ENCODE data around the gene OCA2.

OCA2 gene

GRCh38 chr15:28101983-28102441 lies 2.9 kb upstream of the OCA2 start:
- Histone ChIP-seq H3K4me2 (ENCODE audit: low read length) (no peak overlapping the region), H3K4me3 (ENCODE audit: low read length) (no peak overlapping the region), H3K36me3 (replicated peaks; ENCODE audit: low read depth, low read length) (no peaks in the 10 kb centered on the region), H3K27me3 (ENCODE audit: low read depth, low read length) (no peaks in the 10 kb centered on the region), H3K9ac (ENCODE audit: low read length) (no peak overlapping the region), H4K20me1 (ENCODE audit: insufficient read depth, low read length) (no peaks in the 10 kb centered on the region), H3K27ac (ENCODE audit: low read length) (no peak overlapping the region), H3K9me3 (ENCODE audit: insufficient read depth, low read length) (no peaks in the 10 kb centered on the region), H2AFZ (ENCODE audit: low read depth, low read length) (no peak overlapping the region), H3K4me1 (ENCODE audit: low read length) (no peaks in the 10 kb centered on the region), H3K79me2 (ENCODE audit: low read length) (no peaks in the 10 kb centered on the region)
- TF ChIP-seq EZH2phosphoT487 (IDR thresholded peaks at IDR 0.05; ENCODE audit: low read depth): no peak
- no peak for TF ChIP-seq CTCF (IDR thresholded peaks at IDR 0.05; ENCODE audit: low read depth, low read length)

- Histone ChIP-seq H4K20me1 (ENCODE audit: insufficient read depth, low read length) (no peaks in the 10 kb centered on the region), H3K9me3 (ENCODE audit: insufficient read depth, low read length) (no peaks in the 10 kb centered on the region), H3K27ac (ENCODE audit: low read length) (no peak overlapping the region), H2AFZ (ENCODE audit: low read depth, low read length) (no peak overlapping the region), H3K9ac (ENCODE audit: low read length) (no peak overlapping the region), H3K4me2 (ENCODE audit: low read length) (no peak overlapping the region), H3K4me1 (ENCODE audit: low read length) (no peaks in the 10 kb centered on the region), H3K27me3 (ENCODE audit: low read depth, low read length) (no peaks in the 10 kb centered on the region), H3K36me3 (replicated peaks; ENCODE audit: low read depth, low read length) (no peaks in the 10 kb centered on the region), H3K4me3 (ENCODE audit: low read length) (no peak overlapping the region), H3K79me2 (ENCODE audit: low read length) (no peaks in the 10 kb centered on the region)
- TF ChIP-seq CTCF (IDR thresholded peaks at IDR 0.05; ENCODE audit: low read depth, low read length): no peak
- TF ChIP-seq EZH2phosphoT487 (IDR thresholded peaks at IDR 0.05; ENCODE audit: low read depth): no peak
Measured at GRCh38 chr15:28101201-28101600, 2.1 kb upstream of the OCA2 start.

- no peak overlapping the region for H3K27ac ChIP-seq (ENCODE audit: low read length)
- no peaks in the 10 kb centered on the region for H3K27me3 ChIP-seq (ENCODE audit: low read depth, low read length)
- no peaks in the 10 kb centered on the region for H3K4me1 ChIP-seq (ENCODE audit: low read length)
- no peak overlapping the region for H3K9ac ChIP-seq (ENCODE audit: low read length)
- H2AFZ ChIP-seq (ENCODE audit: low read depth, low read length): no peak overlapping the region
- no peaks in the 10 kb centered on the region for H4K20me1 ChIP-seq (ENCODE audit: insufficient read depth, low read length)
- no peaks in the 10 kb centered on the region for H3K9me3 ChIP-seq (ENCODE audit: insufficient read depth, low read length)
- H3K4me2 ChIP-seq (ENCODE audit: low read length): no peak overlapping the region
- H3K79me2 ChIP-seq (ENCODE audit: low read length): no peaks in the 10 kb centered on the region
- H3K36me3 ChIP-seq (replicated peaks; ENCODE audit: low read depth, low read length): no peaks in the 10 kb centered on the region
- TF ChIP-seq CTCF (IDR thresholded peaks at IDR 0.05; ENCODE audit: low read depth, low read length) (no peak), EZH2phosphoT487 (IDR thresholded peaks at IDR 0.05; ENCODE audit: low read depth) (no peak)
- no peak overlapping the region for H3K4me3 ChIP-seq (ENCODE audit: low read length)
Measured at GRCh38 chr15:28100516-28101195, 1.5 kb upstream of the OCA2 start.

- no peaks in the 10 kb centered on the region for H4K20me1 ChIP-seq (ENCODE audit: insufficient read depth, low read length)
- no peak overlapping the region for H3K27ac ChIP-seq (ENCODE audit: low read length)
- H3K4me3 ChIP-seq (ENCODE audit: low read length): no peak overlapping the region
- no peak for TF ChIP-seq EZH2phosphoT487 (IDR thresholded peaks at IDR 0.05; ENCODE audit: low read depth)
- no peak for TF ChIP-seq CTCF (IDR thresholded peaks at IDR 0.05; ENCODE audit: low read depth, low read length)
- no peaks in the 10 kb centered on the region for H3K79me2 ChIP-seq (ENCODE audit: low read length)
- no peaks in the 10 kb centered on the region for H3K36me3 ChIP-seq (replicated peaks; ENCODE audit: low read depth, low read length)
- no peak overlapping the region for H3K4me2 ChIP-seq (ENCODE audit: low read length)
- no peak overlapping the region for H2AFZ ChIP-seq (ENCODE audit: low read depth, low read length)
- H3K9ac ChIP-seq (ENCODE audit: low read length): no peak overlapping the region
- no peaks in the 10 kb centered on the region for H3K27me3 ChIP-seq (ENCODE audit: low read depth, low read length)
- no peaks in the 10 kb centered on the region for H3K9me3 ChIP-seq (ENCODE audit: insufficient read depth, low read length)
- H3K4me1 ChIP-seq (ENCODE audit: low read length): no peaks in the 10 kb centered on the region
Measured at GRCh38 chr15:28099555-28100140, 533 bp upstream of the OCA2 start.
